ENCODE results near the gene SLC66A3.
A peak's percentile ranks its signal among the peaks of the same experiment; 100 is the strongest.

The SLC66A3 gene

GRCh38 chr2:11140492-11140891, 14.8 kb upstream of the SLC66A3 start:
- DNase-seq = no peak

GRCh38 chr2:11141319-11141718, 13.9 kb upstream of the SLC66A3 start:
- no peak for DNase-seq

- no peak for DNase-seq
Observed at GRCh38 chr2:11142330-11142729, 12.9 kb upstream of the SLC66A3 start.

GRCh38 chr2:11142987-11143386, 12.3 kb upstream of the SLC66A3 start:
- no peak for DNase-seq

DNA sequence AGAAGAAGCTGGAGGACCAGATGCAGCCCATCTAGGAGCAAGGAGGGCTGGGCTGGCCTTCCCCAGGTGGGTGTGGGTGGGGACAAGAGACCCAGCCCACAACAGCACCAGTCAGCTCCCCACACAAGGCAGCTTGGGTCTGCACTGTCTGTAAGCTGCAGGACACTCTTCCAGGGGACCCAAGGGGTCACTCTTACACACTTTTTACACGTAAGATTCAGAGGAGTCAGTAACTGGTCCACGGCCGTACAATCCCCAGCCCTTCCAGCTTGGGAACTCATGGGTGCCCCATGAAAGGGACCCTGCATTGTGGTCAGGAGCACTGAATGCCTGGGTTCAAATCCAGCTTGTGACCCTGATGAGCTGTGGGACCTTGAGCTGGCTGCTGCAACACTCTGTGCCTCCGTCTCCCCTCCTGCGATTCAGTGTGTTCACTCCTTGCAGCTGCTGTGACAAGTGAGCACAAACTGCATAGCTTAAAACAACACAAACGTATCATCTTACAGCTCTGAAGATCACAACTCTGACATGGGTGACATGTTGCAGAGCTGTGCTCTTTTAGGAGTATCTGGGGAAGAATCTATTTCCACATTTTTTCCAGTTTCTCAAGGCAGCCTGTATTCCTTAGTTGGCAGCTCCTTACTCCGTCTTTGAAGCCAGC, 11.1 kb upstream of the SLC66A3 start:
- no peak for DNase-seq

DNA sequence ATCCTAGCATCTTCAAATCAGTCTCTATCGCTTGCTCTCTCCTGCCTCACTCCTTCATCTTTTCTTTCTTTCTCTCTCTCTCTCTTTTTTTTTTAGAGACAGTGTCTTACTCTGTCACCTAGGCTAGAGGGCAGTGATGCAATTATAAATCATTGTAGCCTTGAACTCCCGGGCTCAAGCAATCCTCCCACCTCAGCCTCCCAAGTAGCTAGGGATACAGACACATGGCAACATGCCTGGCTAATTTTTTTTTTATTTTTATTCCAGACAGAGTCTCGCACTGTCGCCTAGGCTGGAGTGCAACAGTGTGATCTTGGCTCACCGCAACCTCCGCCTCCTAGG, 10.6 kb upstream of the SLC66A3 start:
- DNase-seq = no peak

DNA sequence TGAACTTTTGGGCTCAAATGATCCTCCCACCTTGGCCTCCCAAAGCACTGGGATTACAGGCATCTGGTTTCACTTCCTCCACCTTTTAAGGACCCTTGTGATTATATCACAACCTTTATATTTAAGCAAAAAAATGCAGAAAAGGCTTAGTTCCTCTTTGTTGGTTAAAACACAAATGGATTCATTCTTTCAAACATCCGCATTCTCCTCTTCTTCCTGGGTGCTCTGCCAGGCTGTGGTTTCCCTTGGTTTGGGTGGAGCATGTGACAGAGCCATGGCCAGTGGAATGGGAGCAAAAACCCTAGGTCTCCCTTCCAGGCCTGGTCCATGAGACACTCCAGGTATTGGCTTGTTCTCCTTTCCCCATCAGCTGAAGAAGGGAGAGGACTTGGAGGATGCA, 9.9 kb upstream of the SLC66A3 start:
- no peak for DNase-seq

DNA sequence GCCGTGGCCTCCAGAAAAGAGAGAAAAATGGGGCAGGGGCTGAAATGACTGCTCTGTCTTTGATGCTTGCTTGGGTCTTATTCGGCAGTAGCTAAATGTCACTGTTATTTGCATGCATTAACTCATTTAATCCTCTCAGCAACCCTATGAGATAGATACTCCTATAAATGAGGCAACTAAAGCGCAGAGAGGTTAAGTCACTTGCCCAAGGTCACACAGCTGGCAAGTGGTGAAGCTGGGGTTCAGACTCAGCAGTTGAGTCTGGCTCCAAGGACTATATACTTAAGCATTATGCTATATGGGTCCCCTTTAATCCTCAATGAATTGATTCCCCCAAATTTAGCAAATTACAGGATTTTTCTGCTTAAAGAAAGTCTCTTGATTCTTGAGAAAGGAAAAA, 9.2 kb upstream of the SLC66A3 start:
- DNase-seq = no peak

GRCh38 chr2:11147263-11147662, 8.0 kb upstream of the SLC66A3 start:
- DNase-seq = no peak

DNA sequence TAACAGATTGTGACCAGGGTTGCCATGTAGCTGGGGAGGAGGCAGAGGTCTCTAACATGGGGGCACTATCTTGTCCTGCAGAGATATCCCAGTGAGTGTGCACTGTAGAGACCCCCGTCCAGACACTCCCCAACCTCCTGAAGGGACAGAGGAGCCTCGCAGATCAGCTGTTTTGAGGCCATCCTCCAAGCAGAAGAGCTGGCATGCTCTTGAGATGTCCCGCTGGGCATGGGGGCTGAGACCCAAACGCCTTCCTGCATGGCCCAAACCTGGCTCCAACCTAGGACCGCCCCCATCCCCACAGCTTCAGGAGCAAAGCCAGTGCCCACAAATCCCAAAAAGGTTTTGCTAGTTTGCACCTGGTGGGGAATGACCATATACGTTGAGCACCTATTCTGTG, 2.7 kb upstream of the SLC66A3 start:
- DNase-seq = no peak

DNA sequence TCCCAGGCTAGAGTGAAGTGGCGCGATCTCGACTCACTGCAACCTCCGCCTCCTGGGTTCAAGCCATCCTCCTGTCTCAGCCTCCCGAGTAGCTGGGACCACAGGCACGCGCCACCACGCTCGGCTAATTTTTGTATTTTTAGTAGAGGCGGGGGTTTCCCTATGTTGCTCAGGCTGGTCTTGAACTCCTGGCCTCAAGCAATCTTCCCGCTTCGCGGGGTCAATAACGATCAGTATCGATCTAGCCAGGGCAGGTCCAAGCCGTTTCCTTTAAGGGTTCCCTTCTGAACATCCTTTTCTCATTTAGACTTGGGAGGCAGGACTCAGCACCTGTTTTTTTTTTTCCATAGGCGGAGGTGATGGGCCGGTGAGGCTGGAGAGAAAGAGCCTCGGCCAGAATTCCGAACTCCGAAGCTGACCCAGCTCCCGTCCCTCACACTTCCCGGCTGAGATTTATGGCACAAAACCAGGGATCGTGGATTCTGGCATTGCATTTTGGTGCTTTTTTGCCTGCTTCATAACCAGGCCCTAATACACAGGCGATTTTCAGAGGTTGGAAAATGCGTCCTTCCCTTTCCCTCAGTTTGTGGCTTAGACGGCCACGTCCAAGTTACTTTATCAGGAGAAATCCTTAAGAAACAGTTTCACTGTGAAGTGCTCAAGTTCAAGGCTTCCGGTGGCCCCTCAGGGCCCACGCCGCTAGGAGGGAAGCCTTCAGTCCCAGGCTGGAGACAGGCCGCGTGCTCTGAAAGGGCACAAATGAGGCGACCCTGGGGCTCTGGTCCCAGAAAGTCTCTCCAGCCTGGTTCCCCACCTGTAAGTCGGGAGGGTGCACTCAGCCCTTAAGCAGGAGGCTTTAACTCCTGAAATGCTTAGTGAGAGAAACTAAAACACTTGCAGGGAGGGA, 998 bp upstream of the SLC66A3 start:
- no peak for DNase-seq

DNA sequence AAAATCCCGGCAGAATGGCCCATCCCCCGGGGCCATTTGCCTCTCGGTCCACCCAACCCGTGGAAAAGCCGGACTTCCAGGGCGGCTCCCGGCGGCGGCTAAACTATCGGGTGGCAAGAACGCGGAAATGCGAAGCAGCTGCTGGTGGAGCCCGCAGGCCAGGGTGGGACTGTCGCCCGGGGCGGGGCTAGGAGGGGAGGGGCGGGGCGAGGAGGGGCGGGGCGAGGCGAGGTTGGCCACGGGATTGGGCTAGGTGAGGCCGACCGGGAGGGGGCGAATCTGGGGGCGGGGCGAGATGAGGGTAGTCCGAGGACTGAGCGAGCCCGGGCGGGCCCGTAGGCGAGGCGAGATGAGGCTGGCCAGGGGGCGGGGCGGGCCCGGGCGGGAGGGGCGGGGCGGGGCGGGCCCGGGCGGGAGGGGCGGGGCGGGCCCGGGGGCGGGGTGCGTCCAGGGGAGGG, 315 bp upstream of the SLC66A3 start:
- DNase-seq = peak; percentile 95 to 99 (median 98)

DNA sequence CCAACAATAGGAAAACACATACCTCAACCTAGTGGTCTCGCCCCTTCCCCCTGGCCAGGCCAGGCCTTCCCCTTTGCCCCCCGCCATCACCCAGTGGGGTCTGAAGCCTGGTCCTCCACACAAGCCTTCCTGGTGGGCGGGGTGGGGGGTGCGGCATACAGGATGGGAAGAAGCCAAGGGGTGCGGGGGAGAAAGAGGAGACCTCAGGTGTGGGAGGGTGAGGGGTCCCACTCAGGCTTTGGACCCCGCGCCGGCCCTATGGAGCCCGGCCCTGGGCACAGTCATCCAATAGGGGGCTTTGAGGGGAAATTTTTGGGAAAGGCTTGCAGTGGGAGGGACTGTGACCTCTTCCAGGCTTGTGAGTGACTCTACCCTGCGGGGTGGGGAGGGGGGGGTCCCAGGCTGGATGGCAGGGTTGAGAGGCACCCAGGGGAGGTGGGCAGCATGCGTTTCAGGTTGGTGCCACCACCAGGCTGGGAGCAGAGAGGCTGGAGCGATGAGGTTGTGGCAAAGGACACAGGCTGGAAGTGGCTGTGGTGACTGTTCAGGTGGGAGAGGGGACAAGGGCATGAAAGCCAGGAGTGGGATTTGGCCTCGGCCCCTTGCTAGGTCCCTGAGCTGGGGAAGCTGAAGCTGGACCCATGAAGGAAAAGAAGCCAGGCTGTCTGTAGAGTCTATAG, 1.3 kb downstream of the SLC66A3 start:
- no peak for DNase-seq

DNA sequence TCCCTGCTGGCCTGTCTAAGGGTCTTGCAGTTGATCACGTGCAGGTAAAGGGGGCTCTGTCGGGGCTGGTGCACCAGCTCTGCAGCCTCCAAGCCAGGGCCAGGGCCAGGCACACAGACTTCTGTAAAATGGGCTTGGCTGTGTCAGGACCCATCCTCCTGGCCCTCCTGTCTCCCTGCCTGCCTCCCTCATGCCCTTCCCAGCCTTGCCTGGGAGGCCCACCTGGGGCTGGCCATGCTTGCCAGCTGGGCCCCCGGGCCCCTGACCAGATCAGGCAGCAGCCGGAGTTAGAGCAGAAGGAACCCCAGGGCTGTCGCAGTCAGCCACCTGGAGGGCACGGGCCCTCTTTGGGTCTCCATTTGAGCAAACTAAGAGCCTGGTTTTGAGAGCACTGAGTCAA, 2.0 kb downstream of the SLC66A3 start:
- no peak for DNase-seq

GRCh38 chr2:11157731-11158130, 2.5 kb downstream of the SLC66A3 start:
- no peak for DNase-seq

- no peak for DNase-seq
Observed at GRCh38 chr2:11158916-11159573, 3.8 kb downstream of the SLC66A3 start.

DNA sequence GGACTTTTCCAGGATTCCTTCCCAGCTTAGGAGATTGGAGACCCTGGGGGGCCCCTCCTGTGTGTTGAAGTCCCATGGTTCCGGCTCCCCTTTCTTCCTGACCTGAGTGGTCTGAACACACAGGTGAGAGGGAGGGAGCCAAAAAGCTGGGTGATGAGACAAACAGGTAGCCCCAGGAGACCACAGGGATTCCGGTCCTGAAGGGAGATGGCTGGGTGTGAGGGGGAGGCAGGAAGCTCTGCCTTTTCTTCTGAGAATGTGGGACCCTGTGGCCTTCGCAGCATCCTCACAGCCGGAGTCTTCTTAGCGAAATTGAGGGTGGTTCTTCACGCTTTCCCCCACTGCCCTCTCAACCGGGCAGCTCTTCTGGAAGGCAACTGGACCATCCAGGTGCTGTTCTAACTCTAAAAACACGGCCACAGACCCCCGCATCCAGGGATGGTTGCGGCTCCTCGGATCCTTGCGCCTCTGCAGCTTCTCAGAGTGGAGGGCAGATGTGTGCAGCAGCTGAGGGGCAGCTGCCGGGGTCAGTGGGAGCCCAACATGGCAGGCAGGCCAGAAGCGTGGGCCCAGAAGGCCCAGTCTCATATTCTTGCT, 4.4 kb downstream of the SLC66A3 start:
- no peak for DNase-seq

DNA sequence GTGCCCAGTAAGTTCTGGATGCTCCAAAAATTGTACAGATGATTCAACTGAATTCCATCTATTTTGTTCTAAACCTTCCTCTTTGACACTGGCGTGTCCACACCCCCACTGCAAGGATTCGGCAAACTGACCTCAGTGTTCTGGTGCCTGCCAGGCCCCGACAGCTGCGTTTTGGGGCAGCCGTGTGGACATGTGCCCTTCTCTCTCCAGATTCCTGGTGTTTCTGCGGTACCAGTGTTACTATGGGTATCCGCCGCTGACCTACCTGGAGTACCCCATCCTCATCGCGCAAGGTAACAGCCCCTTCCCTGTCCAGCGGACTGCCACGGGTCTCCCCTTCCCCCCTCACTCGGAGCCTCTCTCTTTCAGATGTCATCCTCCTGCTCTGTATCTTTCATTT, 5.0 kb downstream of the SLC66A3 start:
- no peak for DNase-seq

DNA sequence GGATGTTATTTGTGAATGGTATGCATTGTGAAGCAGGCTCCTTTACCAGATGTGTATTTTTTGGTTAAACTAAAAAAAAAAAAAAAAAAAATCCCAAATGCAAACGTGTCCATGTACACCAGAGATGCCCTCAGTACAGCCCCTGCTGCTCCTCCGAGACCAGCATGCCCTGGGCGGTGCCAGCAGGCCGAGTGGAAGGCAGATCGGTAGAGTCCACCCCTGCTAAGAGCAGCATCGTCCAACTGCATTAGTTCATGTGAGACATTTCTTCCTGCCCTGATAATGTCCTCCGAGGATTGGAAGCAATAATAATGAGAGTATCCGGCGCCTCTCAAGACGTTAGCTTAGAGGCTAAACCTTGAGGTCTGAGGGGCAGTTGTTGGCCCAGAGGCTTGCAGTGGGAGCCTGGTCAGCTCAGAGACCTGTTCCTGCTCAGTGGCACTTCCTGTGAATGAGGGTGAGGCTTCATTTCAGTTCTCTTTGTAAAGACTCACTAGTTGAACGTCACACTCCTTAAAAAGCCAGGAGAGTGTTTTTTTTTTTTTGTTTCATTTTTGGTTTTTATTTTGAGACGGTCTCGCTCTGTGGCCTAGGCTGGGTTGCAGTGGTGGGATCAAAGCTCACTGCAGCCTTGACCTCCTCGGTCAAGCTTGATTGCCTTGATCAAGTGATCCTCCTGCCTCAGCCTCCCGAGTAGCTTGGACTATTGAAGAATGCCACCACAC, 5.6 kb downstream of the SLC66A3 start:
- DNase-seq = peak in 1 of 5 experiments; percentile 81

DNA sequence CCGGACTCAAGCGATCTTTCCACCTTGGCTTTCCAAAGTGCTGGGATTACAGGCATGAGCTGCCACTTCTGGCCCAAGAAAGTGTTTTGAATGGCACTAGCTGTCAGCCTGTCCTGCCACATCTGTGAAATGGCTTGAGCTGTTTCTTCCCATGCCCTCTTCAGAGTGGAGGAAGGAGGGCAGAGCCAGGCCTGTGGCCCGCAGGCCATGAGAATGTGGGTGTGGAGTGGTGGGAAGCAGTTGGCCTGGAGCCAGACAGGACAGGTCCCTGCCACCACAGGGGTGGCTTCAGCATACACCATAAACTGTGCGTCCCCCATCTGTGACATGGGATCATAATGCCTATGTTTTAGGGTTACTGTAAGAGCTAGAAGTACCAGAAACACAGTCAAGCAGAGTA, 6.5 kb downstream of the SLC66A3 start:
- DNase-seq = no peak

DNA sequence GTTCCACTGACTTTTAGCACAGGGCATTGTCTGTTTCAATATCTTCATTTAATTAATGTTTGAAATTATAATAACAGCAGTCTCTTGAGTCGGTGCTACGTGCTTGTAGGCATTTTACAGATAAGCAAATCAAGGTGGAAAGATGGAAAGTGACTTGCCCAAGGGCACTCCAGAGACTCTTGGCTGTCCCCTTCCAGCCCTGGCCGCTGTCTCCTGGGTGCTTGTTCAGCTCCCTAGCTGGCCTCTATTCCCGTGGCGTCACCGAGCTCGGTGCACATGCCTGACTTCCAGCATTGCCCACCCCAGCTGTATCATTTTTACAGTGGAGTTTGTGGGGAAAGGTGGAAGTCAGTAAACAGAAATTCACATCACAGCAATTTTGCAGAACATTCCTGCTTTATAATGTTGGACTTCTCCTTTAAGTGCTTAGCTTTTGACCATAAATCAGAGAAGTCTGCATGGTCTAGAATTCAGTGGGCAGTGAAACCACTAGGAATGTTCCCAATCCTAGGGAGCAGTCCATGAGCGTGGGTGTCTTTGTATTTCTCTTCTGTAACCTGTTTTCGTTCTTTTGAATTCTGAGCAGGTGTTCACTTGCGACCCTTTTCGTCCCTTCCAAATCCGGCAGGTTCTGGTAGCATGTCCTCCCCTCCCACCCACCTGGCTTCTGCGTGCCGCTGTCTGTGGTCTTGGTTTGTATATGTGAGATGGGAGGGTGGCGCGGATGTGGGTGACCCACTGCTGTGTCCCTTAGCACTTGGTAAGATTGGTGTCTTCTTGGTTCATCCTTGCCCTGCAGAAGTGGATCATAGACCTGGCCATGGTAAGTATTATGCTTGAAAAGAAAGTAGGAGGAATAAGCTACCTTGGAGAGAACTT, 8.4 kb downstream of the SLC66A3 start:
- DNase-seq = no peak

Measured in T-helper 2 cell (primary cell).